ENCODE data around the gene PGLYRP2. TPM values are rescaled to one million over a fixed set of nuclear protein-coding genes. Genes with fewer than 3 reads are reported as not detected.

PGLYRP2 gene
- total RNA-seq, 1 donor from 2014 or later, result not detected

GRCh38 chr19:15423130-15423529 is 56.2 kb downstream of the PGLYRP2 start:
- H3K4me3 ChIP-seq (ENCODE audit: low read depth, low read length), result no peak overlapping the region
- no peak for TF ChIP-seq CTCF (conservative IDR thresholded peaks at IDR 0.05; ENCODE audit: low read depth, low read length)
- no peak for DNase-seq (ENCODE audit: low read depth)

- DNase-seq (ENCODE audit: low read depth), result no peak
- no peak overlapping the region for H3K4me3 ChIP-seq (ENCODE audit: low read depth, low read length)
- TF ChIP-seq CTCF (conservative IDR thresholded peaks at IDR 0.05; ENCODE audit: low read depth, low read length), result no peak
Observed at GRCh38 chr19:15422296-15423075, 56.8 kb downstream of the PGLYRP2 start.

- no peak overlapping the region for H3K4me3 ChIP-seq (ENCODE audit: low read depth, low read length)
- no peak for DNase-seq (ENCODE audit: low read depth)
- no peak for TF ChIP-seq CTCF (conservative IDR thresholded peaks at IDR 0.05; ENCODE audit: low read depth, low read length)
Observed at GRCh38 chr19:15421721-15422260, 57.5 kb downstream of the PGLYRP2 start.

- H3K4me3 ChIP-seq (ENCODE audit: low read depth, low read length), result no peak overlapping the region
- no peak for TF ChIP-seq CTCF (conservative IDR thresholded peaks at IDR 0.05; ENCODE audit: low read depth, low read length)
- no peak for DNase-seq (ENCODE audit: low read depth)
Observed at GRCh38 chr19:15421136-15421695, 58.1 kb downstream of the PGLYRP2 start.

GRCh38 chr19:15419413-15420025 is 59.8 kb downstream of the PGLYRP2 start:
- no peak for TF ChIP-seq CTCF (conservative IDR thresholded peaks at IDR 0.05; ENCODE audit: low read depth, low read length)
- peak overlapping the region; percentile 62 for H3K4me3 ChIP-seq (ENCODE audit: low read depth, low read length)
- no peak for DNase-seq (ENCODE audit: low read depth)

Other genes with a start within 250 kb of the PGLYRP2 start
- 0.81 and 2.1 TPM in 2 replicates for gene EPHX3, start 247.1 kb downstream of the PGLYRP2 start, total RNA-seq
- gene BRD4, start 147.0 kb downstream of the PGLYRP2 start, total RNA-seq, result 14.7 and 18.9 TPM in 2 replicates
- gene AKAP8, start 99.7 kb downstream of the PGLYRP2 start, total RNA-seq, result 14.1 and 23.8 TPM in 2 replicates
- gene AKAP8L, start 60.5 kb downstream of the PGLYRP2 start, total RNA-seq, result 52.2 and 89.9 TPM in 2 replicates
- 19.9 and 32.5 TPM in 2 replicates for gene WIZ, start 29.5 kb downstream of the PGLYRP2 start, total RNA-seq
- not detected in 2 replicates for gene RASAL3, start 15.0 kb downstream of the PGLYRP2 start, total RNA-seq
- gene CYP4F22, start 29.0 kb upstream of the PGLYRP2 start, total RNA-seq, result not detected in 2 replicates
- not detected in 2 replicates for gene CYP4F8, start 135.7 kb upstream of the PGLYRP2 start, total RNA-seq
- gene CYP4F3, start 161.4 kb upstream of the PGLYRP2 start, total RNA-seq, result not detected in 2 replicates
- not detected in 2 replicates for gene CYP4F12, start 193.6 kb upstream of the PGLYRP2 start, total RNA-seq
- not detected in 2 replicates for gene OR10H2, start 248.5 kb upstream of the PGLYRP2 start, total RNA-seq

All from epithelial cell of proximal tubule (primary cell).